SU-DHL-6 (cell line): ENCODE measurements around the gene DES.

ENCODE experiments used
- H2AFZ ChIP-seq: fragments of 200-600 bp; sonication (generic); 2 replicates; pipeline ENCODE4 v1.6.1; 2014; ENCODE audit warnings: low read depth, mild to moderate bottlenecking, moderate library complexity, mixed read lengths, antibody characterized with exemption, low read length; ENCODE audit not compliant: severe bottlenecking
- H3F3A ChIP-seq: fragments of 200-600 bp; shearing (Covaris generic); 2 replicates; pipeline ENCODE4 v1.6.0; 2016; ENCODE audit warnings: antibody characterized with exemption, mild to moderate bottlenecking; ENCODE audit not compliant: insufficient read depth
- H3K27ac ChIP-seq: fragments of 200-600 bp; sonication (generic); 2 replicates; pipeline ENCODE4 v1.5.1; 2016; ENCODE audit warnings: low read depth, mild to moderate bottlenecking, low read length, moderate library complexity, mixed read lengths
- H3K27me3 ChIP-seq: fragments of 200-600 bp; sonication (generic), shearing (Covaris generic); 2 replicates; pipeline ENCODE4 v1.6.0; 2014; ENCODE audit warnings: mild to moderate bottlenecking, low read length
- H3K36me3 ChIP-seq: fragments of 200-600 bp; sonication (generic); 2 replicates; pipeline ENCODE4 v1.6.1; 2014; ENCODE audit warnings: mild to moderate bottlenecking, low read length, mixed read lengths
- H3K4me2 ChIP-seq: fragments of 300-600, 200-600 bp; shearing (Covaris generic), sonication (generic); 2 replicates; pipeline ENCODE4 v1.6.0; 2014; ENCODE audit warnings: low read length, low read depth, mild to moderate bottlenecking; ENCODE audit not compliant: poor library complexity, severe bottlenecking
- H3K4me3 ChIP-seq: fragments of 200-600 bp; sonication (generic); 2 replicates; pipeline ENCODE4 v1.5.1; 2014; ENCODE audit warnings: antibody characterized with exemption, low read length, mild to moderate bottlenecking, mixed read lengths; ENCODE audit not compliant: insufficient read depth, poor library complexity, severe bottlenecking
- H3K79me2 ChIP-seq: fragments of 200-600 bp; sonication (generic); 2 replicates; pipeline ENCODE4 v1.6.1; 2014; ENCODE audit warnings: mild to moderate bottlenecking, low read length, moderate library complexity; ENCODE audit not compliant: insufficient read depth
- H3K9ac ChIP-seq: fragments of 200-600 bp; sonication (generic); 2 replicates; pipeline ENCODE4 v1.7.0; 2014; ENCODE audit warnings: mild to moderate bottlenecking, low read length
- H3K9me2 ChIP-seq: fragments of 200-600 bp; sonication (generic); replicated peaks from 2 replicates; pipeline ENCODE4 v1.6.1; 2014; ENCODE audit warnings: low read length; ENCODE audit not compliant: insufficient read depth
- H3K9me3 ChIP-seq: fragments of 200-600 bp; sonication (generic); 2 replicates; pipeline ENCODE4 v1.6.1; 2014; ENCODE audit warnings: low read length, mixed read lengths; ENCODE audit not compliant: insufficient read depth
- H4K20me1 ChIP-seq: fragments of 200-600 bp; sonication (generic); 2 replicates; pipeline ENCODE4 v1.6.1; 2014; ENCODE audit warnings: low read depth, mild to moderate bottlenecking, antibody characterized with exemption, low read length, moderate library complexity, mixed read lengths
- EZH2phosphoT487 ChIP-seq: fragments of 200-600 bp; sonication (generic), shearing (Covaris generic); conservative IDR thresholded peaks from 2 replicates; pipeline ENCODE4 v1.6.1; 2018; ENCODE audit warnings: mild to moderate bottlenecking, antibody characterized with exemption, low read length, moderate library complexity, mixed read lengths
- TF ChIP-seq, protein P1 (sequence below): fragments of 200-600 bp; sonication (generic); IDR thresholded peaks from one replicate; pipeline ENCODE4 v1.5.1; 2017; ENCODE audit warnings: antibody characterized with exemption, mild to moderate bottlenecking, low read length, moderate library complexity; ENCODE audit not compliant: insufficient read depth, poor library complexity, severe bottlenecking

DES gene

DNA sequence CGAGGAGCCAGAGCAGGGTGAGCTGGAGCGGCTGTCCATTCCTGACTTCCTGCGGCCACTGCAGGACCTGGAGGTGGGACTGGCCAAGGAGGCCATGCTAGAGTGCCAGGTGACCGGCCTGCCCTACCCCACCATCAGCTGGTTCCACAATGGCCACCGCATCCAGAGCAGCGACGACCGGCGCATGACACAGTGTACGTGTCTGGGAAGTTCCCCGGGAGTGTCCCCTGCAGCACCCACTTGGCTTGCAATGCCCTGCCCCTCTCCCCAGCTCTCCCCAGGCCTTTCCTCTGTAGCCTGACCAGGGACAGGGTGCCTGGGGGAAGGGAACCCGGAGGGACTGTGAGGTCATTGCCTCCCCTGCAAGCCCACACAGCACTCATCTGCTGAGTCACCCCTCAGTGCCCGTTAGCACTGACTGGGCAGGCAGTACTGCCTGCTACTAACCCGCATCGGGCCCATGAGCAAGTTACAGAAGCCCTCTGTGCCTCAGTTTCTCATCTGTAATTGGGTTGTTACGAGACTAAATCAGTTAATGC is 51.1 kb downstream of the DES start:
- H3K4me3 ChIP-seq: no peak overlapping the region
- H3K9me2 ChIP-seq: no peaks in the 10 kb centered on the region
- H4K20me1 ChIP-seq: no peaks in the 10 kb centered on the region
- no peak overlapping the region for H3K4me2 ChIP-seq
- no peaks in the 10 kb centered on the region for H3K79me2 ChIP-seq
- no peaks in the 10 kb centered on the region for H3K36me3 ChIP-seq
- H2AFZ ChIP-seq: no peak overlapping the region
- H3F3A ChIP-seq: no peaks in the 10 kb centered on the region
- no peak overlapping the region for H3K9ac ChIP-seq
- H3K27ac ChIP-seq: no peak overlapping the region
- no peaks in the 10 kb centered on the region for H3K27me3 ChIP-seq
- H3K9me3 ChIP-seq: no peaks in the 10 kb centered on the region
- TF ChIP-seq, protein P1, sequence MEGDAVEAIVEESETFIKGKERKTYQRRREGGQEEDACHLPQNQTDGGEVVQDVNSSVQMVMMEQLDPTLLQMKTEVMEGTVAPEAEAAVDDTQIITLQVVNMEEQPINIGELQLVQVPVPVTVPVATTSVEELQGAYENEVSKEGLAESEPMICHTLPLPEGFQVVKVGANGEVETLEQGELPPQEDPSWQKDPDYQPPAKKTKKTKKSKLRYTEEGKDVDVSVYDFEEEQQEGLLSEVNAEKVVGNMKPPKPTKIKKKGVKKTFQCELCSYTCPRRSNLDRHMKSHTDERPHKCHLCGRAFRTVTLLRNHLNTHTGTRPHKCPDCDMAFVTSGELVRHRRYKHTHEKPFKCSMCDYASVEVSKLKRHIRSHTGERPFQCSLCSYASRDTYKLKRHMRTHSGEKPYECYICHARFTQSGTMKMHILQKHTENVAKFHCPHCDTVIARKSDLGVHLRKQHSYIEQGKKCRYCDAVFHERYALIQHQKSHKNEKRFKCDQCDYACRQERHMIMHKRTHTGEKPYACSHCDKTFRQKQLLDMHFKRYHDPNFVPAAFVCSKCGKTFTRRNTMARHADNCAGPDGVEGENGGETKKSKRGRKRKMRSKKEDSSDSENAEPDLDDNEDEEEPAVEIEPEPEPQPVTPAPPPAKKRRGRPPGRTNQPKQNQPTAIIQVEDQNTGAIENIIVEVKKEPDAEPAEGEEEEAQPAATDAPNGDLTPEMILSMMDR: no peak
- no peak for TF ChIP-seq EZH2phosphoT487

DNA sequence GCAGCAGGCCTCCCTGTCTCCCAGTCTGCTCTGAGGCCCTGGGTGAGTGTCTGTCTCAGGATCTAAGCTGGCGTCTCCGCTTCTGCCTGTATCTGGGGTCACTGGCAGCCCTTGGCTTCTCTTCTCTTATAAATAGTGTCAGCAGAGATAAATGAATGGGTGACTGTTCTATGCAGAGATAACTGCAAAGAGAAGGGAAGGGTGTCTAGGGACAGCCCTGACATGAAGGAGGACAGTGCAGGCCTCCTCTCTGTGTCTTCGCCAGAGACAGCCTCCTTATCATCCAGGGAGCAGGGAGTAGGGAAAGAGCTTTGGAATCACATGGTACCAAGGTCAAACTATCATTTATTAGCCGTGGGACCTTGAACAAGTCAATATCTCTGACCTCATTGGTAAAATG is 52.3 kb downstream of the DES start:
- no peaks in the 10 kb centered on the region for H4K20me1 ChIP-seq
- no peaks in the 10 kb centered on the region for H3K9me3 ChIP-seq
- no peak overlapping the region for H3K9ac ChIP-seq
- H3K36me3 ChIP-seq: no peaks in the 10 kb centered on the region
- no peak overlapping the region for H3K27ac ChIP-seq
- no peak overlapping the region for H3K4me2 ChIP-seq
- TF ChIP-seq EZH2phosphoT487: no peak
- TF ChIP-seq, protein P1: no peak
- no peaks in the 10 kb centered on the region for H3K27me3 ChIP-seq
- H3F3A ChIP-seq: no peaks in the 10 kb centered on the region
- no peaks in the 10 kb centered on the region for H3K9me2 ChIP-seq
- H2AFZ ChIP-seq: no peak overlapping the region
- no peak overlapping the region for H3K4me3 ChIP-seq
- H3K79me2 ChIP-seq: no peaks in the 10 kb centered on the region

DNA sequence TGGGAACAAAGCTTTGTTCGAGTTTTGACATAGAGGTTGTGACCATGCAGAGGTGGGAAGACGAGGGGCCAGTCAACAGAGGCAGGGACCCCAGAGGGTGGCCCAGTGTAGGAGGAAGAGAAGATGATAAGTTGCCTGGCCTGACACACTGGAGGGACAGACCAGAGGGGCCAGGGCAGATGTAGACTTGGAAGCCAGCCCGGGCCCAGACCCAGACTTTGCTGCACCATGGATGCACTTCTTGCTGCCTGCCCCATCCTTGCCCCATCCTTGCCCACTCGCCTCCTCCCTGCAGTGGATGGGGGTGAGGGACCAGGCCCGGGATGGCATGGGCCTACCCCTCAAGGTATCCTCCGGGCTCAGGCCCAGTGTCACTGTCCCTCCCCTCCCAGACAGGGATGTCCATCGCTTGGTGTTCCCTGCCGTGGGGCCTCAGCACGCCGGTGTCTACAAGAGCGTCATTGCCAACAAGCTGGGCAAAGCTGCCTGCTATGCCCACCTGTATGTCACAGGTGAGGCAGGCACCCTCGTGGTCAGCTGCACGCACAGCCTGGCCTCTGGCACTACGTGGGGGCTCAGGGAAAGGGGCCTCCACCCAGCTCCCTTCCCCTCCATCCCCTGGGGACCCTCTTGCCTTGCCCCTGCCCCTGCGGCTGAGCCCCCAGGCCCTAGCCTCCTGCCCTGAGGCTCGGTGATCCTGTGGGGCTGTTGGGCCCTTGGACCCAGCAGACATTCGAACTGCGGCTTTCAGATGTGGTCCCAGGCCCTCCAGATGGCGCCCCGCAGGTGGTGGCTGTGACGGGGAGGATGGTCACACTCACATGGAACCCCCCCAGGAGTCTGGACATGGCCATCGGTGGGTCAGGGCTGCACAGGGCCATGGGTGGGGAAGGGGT is 53.5 kb downstream of the DES start:
- Histone ChIP-seq H3K27me3 (no peaks in the 10 kb centered on the region), H3F3A (no peaks in the 10 kb centered on the region), H3K4me2 (no peak overlapping the region), H3K9me3 (no peaks in the 10 kb centered on the region), H3K27ac (no peak overlapping the region), H4K20me1 (no peaks in the 10 kb centered on the region), H2AFZ (no peak overlapping the region), H3K9me2 (no peaks in the 10 kb centered on the region), H3K9ac (no peak overlapping the region), H3K79me2 (no peaks in the 10 kb centered on the region), H3K4me3 (no peak overlapping the region), H3K36me3 (no peaks in the 10 kb centered on the region)
- TF ChIP-seq EZH2phosphoT487: no peak
- TF ChIP-seq, protein P1: no peak
